ENCODE data around the gene BRD3.

Gene BRD3

DNA sequence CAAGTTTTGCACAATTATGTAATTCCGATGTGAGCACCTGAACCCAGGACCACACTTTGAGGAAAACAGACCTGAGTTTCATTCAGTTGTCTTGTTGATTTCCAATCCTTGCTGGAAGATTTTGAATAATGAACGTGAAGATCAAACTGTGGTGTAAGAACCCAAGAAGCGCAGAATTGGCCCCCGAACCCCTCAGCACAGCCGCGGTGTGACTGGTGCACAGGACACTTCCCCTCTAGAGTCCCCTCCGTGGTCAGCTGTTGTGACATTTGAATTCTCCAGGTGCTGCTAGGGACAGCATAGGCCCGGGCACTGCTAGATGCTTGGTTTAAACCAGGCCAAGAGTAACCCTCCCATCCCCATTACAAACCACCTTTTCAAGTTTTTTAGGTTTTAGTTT lies 40.8 kb downstream of the BRD3 start:
- Histone ChIP-seq H3K4me1 (ENCODE audit: control extremely low read depth in 1 of 4, control insufficient read depth in 4 of 4, insufficient read depth in 4 of 4, low read length in 3 of 4) (peaks cover 0 to 15% (median 14%) of the 10 kb centered on the region in 4 experiments), H3K36me3 (ENCODE audit: control insufficient read depth in 4 of 4, insufficient read depth in 4 of 4, low read length in 3 of 4) (peaks cover 2 to 36% (median 23%) of the 10 kb centered on the region in 4 experiments), H3K27ac (ENCODE audit: insufficient read depth in 1 of 2, low read depth in 1 of 2, low read length in 2 of 2, poor library complexity in 1 of 2, severe bottlenecking in 2 of 2) (no peak overlapping the region), H3K27me3 (replicated peaks in 2 of 5; ENCODE audit: control insufficient read depth in 4 of 5, insufficient read depth in 5 of 5, low read length in 4 of 5) (no peaks in the 10 kb centered on the region), H3K9me3 (ENCODE audit: control extremely low read depth in 1 of 5, control insufficient read depth in 4 of 5, insufficient read depth in 2 of 5, low read depth in 1 of 5, low read length in 4 of 5) (no peaks in the 10 kb centered on the region), H3K4me3 (ENCODE audit: control insufficient read depth in 1 of 7, extremely low read depth in 1 of 7, insufficient read depth in 4 of 7, low read depth in 2 of 7, low read length in 6 of 7) (no peak overlapping the region)
- CTCF ChIA-PET: interaction anchor here (1.1 to 1.7 kb wide), 3 partner anchors 12 to 31 kb away, joined by 3 read pairs; no protein-coding TSS in a partner anchor
- POLR2A ChIA-PET: no interaction called here
- no peak for DNase-seq
- 97% methylated on average over 7 of the region's 8 CpGs for WGBS (ENCODE audit: insufficient coverage)

GRCh38 chr9:134026581-134026980 lies 41.2 kb downstream of the BRD3 start:
- DNase-seq: no peak
- whole genome bisulfite sequencing (ENCODE audit: insufficient coverage): 97% methylated on average over 12 of the region's 18 CpGs
- CTCF ChIA-PET: interaction anchor here (1.0 to 2.5 kb wide), 5 partner anchors 12 to 98 kb away, joined by 3 to 10 read pairs (median 3); no protein-coding TSS in a partner anchor
- peaks cover 2 to 32% (median 20%) of the 10 kb centered on the region in 4 experiments for H3K36me3 ChIP-seq (ENCODE audit: control insufficient read depth in 4 of 4, insufficient read depth in 4 of 4, low read length in 3 of 4)
- H3K27ac ChIP-seq (ENCODE audit: insufficient read depth in 1 of 2, low read depth in 1 of 2, low read length in 2 of 2, poor library complexity in 1 of 2, severe bottlenecking in 2 of 2): no peak overlapping the region
- H3K4me3 ChIP-seq (ENCODE audit: control insufficient read depth in 1 of 7, extremely low read depth in 1 of 7, insufficient read depth in 4 of 7, low read depth in 2 of 7, low read length in 6 of 7): peak overlapping the region in 3 of 7 experiments; percentile 73 to 91 (median 78)
- H3K27me3 ChIP-seq (replicated peaks in 2 of 5; ENCODE audit: control insufficient read depth in 4 of 5, insufficient read depth in 5 of 5, low read length in 4 of 5): no peaks in the 10 kb centered on the region
- POLR2A ChIA-PET: no interaction called here
- no peaks in the 10 kb centered on the region for H3K9me3 ChIP-seq (ENCODE audit: control extremely low read depth in 1 of 5, control insufficient read depth in 4 of 5, insufficient read depth in 2 of 5, low read depth in 1 of 5, low read length in 4 of 5)
- peaks cover 0 to 15% (median 14%) of the 10 kb centered on the region in 4 experiments for H3K4me1 ChIP-seq (ENCODE audit: control extremely low read depth in 1 of 4, control insufficient read depth in 4 of 4, insufficient read depth in 4 of 4, low read length in 3 of 4)

DNA sequence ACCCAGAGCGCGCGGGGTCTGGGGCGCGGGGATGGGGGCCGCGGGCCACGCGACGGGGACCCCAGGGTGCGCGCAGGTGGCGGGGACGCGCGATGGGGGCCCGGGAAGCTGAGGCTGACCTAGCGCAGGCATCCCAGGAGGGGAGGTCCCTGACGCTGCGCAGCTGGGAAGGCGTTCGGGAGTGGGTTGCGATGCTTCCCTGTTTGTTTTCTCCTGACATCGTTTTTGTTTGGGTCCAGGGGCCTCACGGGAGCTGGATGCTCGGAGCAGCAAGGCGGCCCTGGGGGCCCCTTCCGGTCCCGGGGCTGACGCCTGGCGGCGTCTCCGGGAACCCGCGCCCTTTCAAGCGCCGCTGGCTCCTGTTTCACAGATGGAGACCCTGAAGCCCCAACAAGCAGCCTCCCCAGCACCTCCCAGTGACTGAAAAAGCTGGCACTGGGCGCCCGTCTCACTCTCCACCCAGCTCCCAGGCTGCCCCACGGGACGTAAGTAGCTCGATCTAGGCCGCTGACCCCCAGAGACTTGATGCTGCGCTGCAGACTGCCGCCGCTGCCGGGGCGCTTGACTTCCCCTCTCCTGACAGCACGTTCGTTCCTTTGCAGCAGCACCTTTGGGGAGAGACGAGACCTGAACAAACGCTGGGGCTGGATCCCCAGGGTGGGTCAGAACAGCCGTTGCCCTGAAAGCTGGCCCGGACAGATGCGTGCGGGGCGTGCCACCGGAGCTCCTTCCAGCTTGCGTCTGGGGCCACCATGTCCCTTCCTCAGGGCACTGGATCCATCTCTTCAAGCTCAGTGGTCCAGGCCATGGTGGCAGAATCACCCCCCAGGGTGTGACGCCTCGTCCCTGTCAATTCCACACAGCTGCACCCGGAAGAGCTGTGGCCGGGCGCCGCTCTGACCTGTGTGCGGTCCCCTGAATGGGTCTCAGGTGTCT lies 42.0 kb downstream of the BRD3 start:
- WGBS (ENCODE audit: insufficient coverage): 20% methylated on average over 50 of the region's 66 CpGs
- ChIA-PET POLR2A (interaction anchor here (0.6 to 1.6 kb wide), 2 partner anchors 32 to 35 kb away, joined by 3 read pairs; no protein-coding TSS in a partner anchor), CTCF (interaction anchor here (0.7 to 2.5 kb wide), 6 partner anchors 13 to 99 kb away, joined by 3 to 10 read pairs (median 3); no protein-coding TSS in a partner anchor)
- Histone ChIP-seq H3K36me3 (ENCODE audit: control insufficient read depth in 4 of 4, insufficient read depth in 4 of 4, low read length in 3 of 4) (peaks cover 2 to 26% (median 15%) of the 10 kb centered on the region in 4 experiments), H3K9me3 (ENCODE audit: control extremely low read depth in 1 of 5, control insufficient read depth in 4 of 5, insufficient read depth in 2 of 5, low read depth in 1 of 5, low read length in 4 of 5) (no peaks in the 10 kb centered on the region), H3K4me1 (ENCODE audit: control extremely low read depth in 1 of 4, control insufficient read depth in 4 of 4, insufficient read depth in 4 of 4, low read length in 3 of 4) (peaks cover 0 to 15% (median 14%) of the 10 kb centered on the region in 4 experiments), H3K27ac (ENCODE audit: insufficient read depth in 1 of 2, low read depth in 1 of 2, low read length in 2 of 2, poor library complexity in 1 of 2, severe bottlenecking in 2 of 2) (peak overlapping the region in 1 of 2 experiments; percentile 58), H3K27me3 (replicated peaks in 2 of 5; ENCODE audit: control insufficient read depth in 4 of 5, insufficient read depth in 5 of 5, low read length in 4 of 5) (no peaks in the 10 kb centered on the region), H3K4me3 (ENCODE audit: control insufficient read depth in 1 of 7, extremely low read depth in 1 of 7, insufficient read depth in 4 of 7, low read depth in 2 of 7, low read length in 6 of 7) (peak overlapping the region; percentile 50 to 91 (median 78))
- DNase-seq: peak; percentile 56 to 70 (median 64)

DNA sequence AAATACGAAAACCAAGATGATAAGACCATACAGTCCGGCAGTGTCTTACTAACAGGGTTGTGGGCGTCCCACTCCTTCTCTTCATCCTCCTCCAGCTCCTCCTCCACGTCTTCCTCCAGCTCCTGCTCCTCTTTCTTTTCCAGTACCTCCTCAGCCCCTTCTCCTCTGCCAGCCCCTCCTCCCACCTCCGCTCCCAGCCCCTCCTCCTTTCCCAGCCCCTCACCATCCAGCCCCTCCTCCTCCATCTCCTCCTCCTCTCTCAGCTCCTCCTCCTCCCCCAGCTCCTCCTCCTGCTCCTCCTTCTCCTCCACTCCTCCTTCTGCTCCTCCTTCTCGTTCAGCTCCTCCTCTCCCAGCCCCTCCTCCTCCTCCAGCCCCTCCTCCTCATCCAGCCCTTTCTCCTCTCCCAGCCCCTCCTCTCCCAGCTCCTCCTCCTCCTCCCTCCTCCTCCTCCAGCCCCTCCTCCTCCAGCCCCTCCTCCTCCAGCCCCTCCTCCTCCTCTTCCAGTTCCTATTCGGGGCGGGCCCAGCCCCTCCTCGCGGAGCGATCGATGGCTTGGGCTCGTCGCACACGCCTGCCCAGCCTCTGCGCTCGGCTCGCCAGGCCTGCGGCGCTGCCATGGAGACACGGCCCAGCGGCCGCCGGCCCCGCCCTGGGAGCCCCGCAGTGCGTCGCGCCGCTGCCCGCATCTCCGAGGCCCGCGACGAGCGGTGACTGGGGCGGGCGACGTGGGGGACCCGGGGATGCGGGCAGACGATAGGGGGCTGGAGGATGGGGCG lies 42.8 kb downstream of the BRD3 start, which contains the start of gene BRD3OS:
Gene BRD3OS, plus strand, starts transcription at position 654 of the 778 bp plus-strand sequence. CDS start 1,267 bp downstream, outside the sequence.
- DNase-seq: peak; percentile 99
- 1% methylated on average over 21 of the region's 43 CpGs for WGBS (ENCODE audit: insufficient coverage)
- peak within 1 kb of the TSS in 1 of 2 experiments; percentile 58 for H3K27ac ChIP-seq (ENCODE audit: insufficient read depth in 1 of 2, low read depth in 1 of 2, low read length in 2 of 2, poor library complexity in 1 of 2, severe bottlenecking in 2 of 2)
- POLR2A ChIA-PET: interaction anchor here (0.6 to 1.6 kb wide), 4 partner anchors 33 to 74 kb away, joined by 3 to 4 read pairs (median 4); no protein-coding TSS in a partner anchor
- peaks cover 0 to 15% (median 14%) of the 10 kb centered on the region in 4 experiments for H3K4me1 ChIP-seq (ENCODE audit: control extremely low read depth in 1 of 4, control insufficient read depth in 4 of 4, insufficient read depth in 4 of 4, low read length in 3 of 4)
- H3K9me3 ChIP-seq (ENCODE audit: control extremely low read depth in 1 of 5, control insufficient read depth in 4 of 5, insufficient read depth in 2 of 5, low read depth in 1 of 5, low read length in 4 of 5): no peaks in the 10 kb centered on the region
- peak within 1 kb of the TSS; percentile 50 to 91 (median 78) for H3K4me3 ChIP-seq (ENCODE audit: control insufficient read depth in 1 of 7, extremely low read depth in 1 of 7, insufficient read depth in 4 of 7, low read depth in 2 of 7, low read length in 6 of 7)
- H3K36me3 ChIP-seq (ENCODE audit: control insufficient read depth in 4 of 4, insufficient read depth in 4 of 4, low read length in 3 of 4): peaks cover 2 to 21% (median 10%) of the 10 kb centered on the region in 4 experiments
- H3K27me3 ChIP-seq (replicated peaks in 2 of 5; ENCODE audit: control insufficient read depth in 4 of 5, insufficient read depth in 5 of 5, low read length in 4 of 5): no peaks in the 10 kb centered on the region
- CTCF ChIA-PET: interaction anchor here (0.7 to 2.5 kb wide), 3 partner anchors 31 to 37 kb away, joined by 3 to 10 read pairs (median 4); no protein-coding TSS in a partner anchor

DNA sequence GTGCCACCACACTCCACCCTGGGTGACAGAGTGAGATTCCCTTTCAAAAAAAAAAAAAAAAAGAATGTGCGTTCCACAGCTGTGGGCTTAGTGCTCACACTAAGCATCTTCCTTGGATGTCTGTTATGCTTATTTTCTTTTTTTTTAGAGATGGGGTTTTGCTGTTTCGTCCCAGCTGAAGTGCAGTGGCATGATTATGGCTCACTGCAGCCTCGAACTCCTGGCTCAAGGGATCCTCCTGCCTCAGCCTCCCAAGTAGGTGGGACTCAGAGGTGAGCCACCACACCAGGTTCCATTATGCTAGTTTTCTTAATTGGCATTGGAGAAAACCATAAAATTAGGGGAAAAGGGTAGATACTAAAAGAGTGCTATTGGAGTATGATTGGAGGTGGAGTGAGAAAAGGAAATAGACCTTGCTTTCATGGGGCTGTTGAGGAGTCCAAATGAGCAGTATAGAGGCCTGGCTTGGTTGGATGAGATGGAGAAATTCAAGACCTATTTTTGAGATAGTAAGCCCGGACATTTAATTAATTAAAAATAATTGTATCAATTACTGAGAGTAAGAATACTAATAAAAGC lies 43.5 kb downstream of the BRD3 start:
- ChIA-PET CTCF (interaction anchor here (2.5 kb wide), 1 partner anchor 31 kb away, joined by 10 read pairs; no protein-coding TSS in a partner anchor), POLR2A (interaction anchor here (0.6 to 1.6 kb wide), 3 partner anchors 36 to 73 kb away, joined by 3 to 4 read pairs (median 4); no protein-coding TSS in a partner anchor)
- Histone ChIP-seq H3K4me3 (ENCODE audit: control insufficient read depth in 1 of 7, extremely low read depth in 1 of 7, insufficient read depth in 4 of 7, low read depth in 2 of 7, low read length in 6 of 7) (peak overlapping the region in 3 of 7 experiments; percentile 43 to 91 (median 59)), H3K4me1 (ENCODE audit: control extremely low read depth in 1 of 4, control insufficient read depth in 4 of 4, insufficient read depth in 4 of 4, low read length in 3 of 4) (peaks cover 0 to 15% (median 14%) of the 10 kb centered on the region in 4 experiments), H3K27me3 (replicated peaks in 2 of 5; ENCODE audit: control insufficient read depth in 4 of 5, insufficient read depth in 5 of 5, low read length in 4 of 5) (no peaks in the 10 kb centered on the region), H3K36me3 (ENCODE audit: control insufficient read depth in 4 of 4, insufficient read depth in 4 of 4, low read length in 3 of 4) (peaks cover 2 to 15% (median 6%) of the 10 kb centered on the region in 4 experiments), H3K27ac (ENCODE audit: insufficient read depth in 1 of 2, low read depth in 1 of 2, low read length in 2 of 2, poor library complexity in 1 of 2, severe bottlenecking in 2 of 2) (no peak overlapping the region), H3K9me3 (ENCODE audit: control extremely low read depth in 1 of 5, control insufficient read depth in 4 of 5, insufficient read depth in 2 of 5, low read depth in 1 of 5, low read length in 4 of 5) (no peaks in the 10 kb centered on the region)
- WGBS (ENCODE audit: insufficient coverage): 100% methylated on average over 1 of the region's 4 CpGs
- peak in 1 of 3 donors; percentile 13 for DNase-seq

GRCh38 chr9:134014946-134015345 lies 52.9 kb downstream of the BRD3 start:
- POLR2A ChIA-PET: no interaction called here
- CTCF ChIA-PET: no interaction called here
- Histone ChIP-seq H3K36me3 (ENCODE audit: control insufficient read depth in 4 of 4, insufficient read depth in 4 of 4, low read length in 3 of 4) (no peaks in the 10 kb centered on the region), H3K27me3 (replicated peaks in 2 of 5; ENCODE audit: control insufficient read depth in 4 of 5, insufficient read depth in 5 of 5, low read length in 4 of 5) (no peaks in the 10 kb centered on the region), H3K4me1 (ENCODE audit: control extremely low read depth in 1 of 4, control insufficient read depth in 4 of 4, insufficient read depth in 4 of 4, low read length in 3 of 4) (peaks cover 0 to 15% (median 6%) of the 10 kb centered on the region in 4 experiments), H3K27ac (ENCODE audit: insufficient read depth in 1 of 2, low read depth in 1 of 2, low read length in 2 of 2, poor library complexity in 1 of 2, severe bottlenecking in 2 of 2) (no peak overlapping the region), H3K4me3 (ENCODE audit: control insufficient read depth in 1 of 7, extremely low read depth in 1 of 7, insufficient read depth in 4 of 7, low read depth in 2 of 7, low read length in 6 of 7) (no peak overlapping the region), H3K9me3 (ENCODE audit: control extremely low read depth in 1 of 5, control insufficient read depth in 4 of 5, insufficient read depth in 2 of 5, low read depth in 1 of 5, low read length in 4 of 5) (peaks cover 0 to 14% (median 5%) of the 10 kb centered on the region in 5 experiments)
- 100% methylated on average over 1 of the region's 2 CpGs for WGBS (ENCODE audit: insufficient coverage)
- no peak for DNase-seq

Measured in common myeloid progenitor, CD34-positive (primary cell).